GM21529 (cell line): ENCODE results near the gene RNF169.
A peak's percentile ranks its signal among the peaks of the same experiment; 100 is the strongest.
"Not testable (repeated sequence)": the region's sequence is repeated elsewhere in the genome, so short reads cannot be mapped to it uniquely, and the experiment has no call there.

Experiments
- ATAC-seq: cut with Tn5 transposase; IDR thresholded peaks from one replicate; pipeline ENCODE4 v1.9.1; 2021; ENCODE audit not compliant: unreplicated experiment

Gene RNF169

GRCh38 chr11:74726547-74727182 is 22.0 kb upstream of the RNF169 start:
- ATAC-seq: peak; percentile 86

DNA sequence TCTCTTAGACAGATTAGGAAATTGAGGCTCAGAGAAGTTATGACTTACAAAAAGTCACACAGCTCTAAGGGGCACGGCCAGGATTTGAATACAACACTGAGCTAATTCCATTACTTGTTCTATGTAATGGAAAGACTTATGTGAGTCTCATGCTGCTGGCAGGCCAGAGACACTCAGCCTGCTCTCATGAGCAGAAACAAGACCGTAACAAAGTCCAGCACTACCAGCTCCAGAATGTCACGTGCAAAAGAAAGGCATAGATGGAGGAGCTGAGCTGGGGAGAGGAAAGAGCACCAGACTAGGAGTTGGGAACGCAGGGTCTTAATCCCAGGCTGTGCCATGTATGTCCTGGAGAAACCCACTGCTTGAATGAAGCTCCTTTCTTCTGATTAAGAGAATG is 19.3 kb upstream of the RNF169 start:
- ATAC-seq: no peak

GRCh38 chr11:74730571-74731260 is 17.9 kb upstream of the RNF169 start:
- no peak for ATAC-seq

- ATAC-seq: no peak
Measured at GRCh38 chr11:74731301-74732094, 17.2 kb upstream of the RNF169 start, which contains the start of gene CHRDL2. Gene CHRDL2, minus strand, starts transcription at chr11:74731426. Its CDS starts 538 bp downstream, at chr11:74730888.

DNA sequence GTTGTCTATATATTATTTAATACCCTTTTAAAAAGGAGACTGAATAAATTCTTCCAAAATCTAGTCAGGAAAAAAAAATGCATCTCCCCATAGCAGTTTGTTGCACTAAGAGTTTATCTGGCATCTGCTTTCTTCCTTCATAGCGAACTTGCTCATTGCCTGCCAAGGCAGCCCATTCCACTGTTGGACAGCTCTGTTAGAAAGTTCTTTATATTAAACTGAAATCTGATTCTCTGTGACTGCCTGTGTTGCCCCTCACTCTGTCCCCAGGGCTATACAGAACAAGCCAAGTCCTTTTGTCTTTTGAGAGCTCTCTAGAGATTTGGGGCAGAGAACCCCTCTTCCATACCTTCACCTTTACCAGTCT is 14.1 kb upstream of the RNF169 start:
- no peak for ATAC-seq

DNA sequence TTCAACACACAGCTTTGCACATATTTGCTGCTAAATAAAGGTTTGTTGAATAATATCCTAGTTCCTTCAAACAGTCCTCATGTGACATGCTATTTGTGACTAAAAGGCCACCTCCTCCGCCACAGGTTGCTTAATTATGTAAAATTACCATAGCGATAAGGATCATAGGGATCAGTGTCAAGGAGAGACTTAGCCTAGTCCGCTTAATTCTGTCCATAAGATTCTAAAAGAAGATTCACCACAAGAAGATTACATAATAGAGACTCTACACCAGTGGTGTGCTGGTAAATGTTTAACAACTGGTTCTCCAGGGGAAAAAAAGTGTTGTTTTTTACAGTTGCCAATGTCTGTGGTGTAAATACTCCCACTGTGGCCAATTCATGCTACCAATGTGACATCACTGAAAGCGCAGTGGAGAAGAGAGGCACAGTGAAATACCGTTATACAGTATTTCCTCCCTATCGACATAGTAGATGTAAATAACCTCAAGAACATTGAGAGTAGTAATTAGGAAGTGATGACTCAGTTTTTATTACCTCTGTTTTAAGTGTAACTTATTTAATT is 13.2 kb upstream of the RNF169 start:
- ATAC-seq: no peak

DNA sequence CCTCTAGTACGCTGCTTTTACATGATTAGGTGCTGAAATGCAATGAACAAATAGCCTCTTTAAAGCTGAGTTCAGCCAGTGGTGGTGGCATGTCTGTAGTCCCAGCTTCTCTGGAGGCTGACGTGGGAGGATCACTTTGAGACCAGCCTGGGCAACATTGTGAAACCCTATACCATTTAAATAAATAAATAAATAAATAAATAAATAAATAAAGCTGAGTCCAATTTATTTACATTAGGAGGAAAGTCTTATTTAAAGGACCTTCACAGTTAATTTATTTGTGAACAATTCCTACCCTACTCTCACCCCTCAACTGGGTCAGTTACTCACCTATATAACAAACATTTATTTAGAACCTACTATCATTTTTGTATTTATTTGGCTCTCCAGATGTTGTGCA is 12.6 kb upstream of the RNF169 start:
- ATAC-seq: no peak

DNA sequence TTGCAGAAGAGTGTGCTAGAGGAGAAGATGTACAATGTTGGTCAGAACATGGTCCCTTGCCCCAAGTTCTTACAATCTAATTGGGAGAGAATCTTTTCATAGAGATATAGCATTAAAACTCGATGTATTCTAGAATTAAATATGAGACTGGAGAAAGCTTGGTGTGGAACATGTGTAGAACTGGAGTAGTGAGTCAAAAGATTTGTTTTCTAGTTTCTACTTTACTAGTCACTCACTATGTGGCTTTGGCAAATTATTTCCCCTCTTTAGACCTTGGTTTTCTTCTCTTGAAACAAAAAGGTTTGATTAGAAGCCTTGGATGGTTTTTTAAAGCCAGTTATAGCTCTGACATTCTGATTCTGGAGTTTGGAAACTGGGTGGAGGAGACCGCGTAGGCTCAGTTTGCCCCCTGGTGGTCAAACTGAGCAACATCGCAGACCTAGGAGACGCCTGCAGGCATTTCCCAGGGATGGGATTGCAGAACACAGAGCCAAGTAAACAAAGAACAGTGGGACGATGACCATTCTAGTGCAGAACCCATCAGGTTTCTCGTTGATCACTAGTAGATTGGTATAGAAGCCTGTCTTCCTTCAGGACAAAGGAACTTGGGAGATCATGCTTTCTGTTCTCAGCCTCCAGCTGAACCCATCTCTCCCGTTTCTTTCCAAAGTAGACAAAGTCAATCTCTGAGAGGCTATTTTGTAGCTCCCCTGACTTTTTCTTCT is 8.9 kb upstream of the RNF169 start:
- ATAC-seq: no peak

DNA sequence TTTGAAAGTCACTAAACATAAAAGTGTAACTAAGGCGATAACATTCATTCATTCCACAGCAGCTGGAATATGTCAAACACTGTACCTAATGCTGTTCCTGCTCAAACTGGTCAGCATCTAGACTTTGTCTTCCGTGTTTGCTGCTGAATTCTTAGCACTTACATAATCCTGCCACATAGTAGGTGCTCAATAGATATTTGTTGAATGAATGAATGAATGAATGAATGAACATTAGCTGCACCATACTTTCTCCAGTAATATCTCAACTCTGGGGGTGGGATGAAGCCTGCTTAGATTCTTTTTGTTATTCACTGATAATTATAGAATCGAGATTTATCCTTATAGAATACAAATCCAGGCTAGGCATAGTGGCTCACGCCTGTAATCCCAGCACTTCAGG is 6.6 kb upstream of the RNF169 start:
- no peak for ATAC-seq

GRCh38 chr11:74743640-74744039 is 5.0 kb upstream of the RNF169 start:
- no peak for ATAC-seq

- no peak for ATAC-seq
Measured at GRCh38 chr11:74744277-74744676, 4.4 kb upstream of the RNF169 start.

DNA sequence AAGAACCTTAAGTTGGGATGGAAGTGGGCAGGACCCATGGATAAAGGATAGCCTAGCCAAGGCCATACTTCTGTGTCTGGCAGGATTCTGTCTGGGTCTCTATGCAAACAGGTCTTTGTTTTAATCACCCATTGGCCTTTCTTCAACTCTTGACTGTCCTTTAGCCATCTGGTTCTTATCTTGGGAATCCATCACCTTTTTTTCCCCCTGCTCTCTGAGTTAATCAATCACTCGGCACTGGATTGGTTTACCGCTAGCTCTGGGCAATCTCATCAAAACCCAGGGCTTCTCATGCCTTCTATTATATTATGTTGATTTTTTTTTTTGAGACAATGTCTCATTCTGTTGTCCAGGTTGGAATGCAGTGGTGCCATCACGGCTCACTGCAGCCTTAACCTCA is 1.8 kb upstream of the RNF169 start:
- no peak for ATAC-seq

- peak; percentile 47 for ATAC-seq
Measured at GRCh38 chr11:74749127-74749964, 697 bp downstream of the RNF169 start.

DNA sequence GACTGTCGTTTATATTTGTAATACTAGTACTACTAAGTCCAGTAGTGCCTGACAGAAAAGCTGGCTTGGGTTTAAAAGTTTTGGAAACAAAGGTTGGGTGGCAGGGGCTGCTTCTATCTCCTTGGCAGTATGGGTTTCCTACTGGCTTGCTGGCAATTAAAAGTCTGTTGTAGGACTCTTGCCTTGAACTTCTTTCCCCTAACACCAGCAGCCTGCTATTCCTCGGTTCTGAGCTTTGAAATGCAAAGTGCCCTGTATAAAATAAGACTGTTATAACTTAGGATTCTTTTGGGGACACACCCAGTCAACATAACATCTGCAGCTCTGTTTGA is 1.3 kb downstream of the RNF169 start:
- ATAC-seq: no peak

GRCh38 chr11:74750598-74750997 is 1.9 kb downstream of the RNF169 start:
- ATAC-seq: not testable (repeated sequence)

DNA sequence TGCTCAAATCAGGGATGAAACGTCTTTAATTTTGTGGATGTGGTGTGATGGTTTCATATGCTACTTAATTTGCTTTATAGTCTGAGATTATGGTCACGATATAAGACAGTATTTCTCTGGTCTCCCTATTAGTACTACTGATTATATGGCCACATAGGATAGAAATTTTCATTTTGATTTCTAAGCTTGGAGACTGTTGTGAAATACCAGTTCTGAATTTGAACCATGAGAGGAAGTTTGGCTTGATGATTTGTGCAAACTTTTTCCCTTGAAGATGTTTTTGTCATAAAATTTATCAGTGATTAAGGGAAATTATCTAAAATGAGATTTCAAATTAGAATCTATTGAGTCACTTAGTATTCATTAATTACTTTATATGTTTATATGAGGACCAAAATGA is 2.7 kb downstream of the RNF169 start:
- ATAC-seq: no peak

DNA sequence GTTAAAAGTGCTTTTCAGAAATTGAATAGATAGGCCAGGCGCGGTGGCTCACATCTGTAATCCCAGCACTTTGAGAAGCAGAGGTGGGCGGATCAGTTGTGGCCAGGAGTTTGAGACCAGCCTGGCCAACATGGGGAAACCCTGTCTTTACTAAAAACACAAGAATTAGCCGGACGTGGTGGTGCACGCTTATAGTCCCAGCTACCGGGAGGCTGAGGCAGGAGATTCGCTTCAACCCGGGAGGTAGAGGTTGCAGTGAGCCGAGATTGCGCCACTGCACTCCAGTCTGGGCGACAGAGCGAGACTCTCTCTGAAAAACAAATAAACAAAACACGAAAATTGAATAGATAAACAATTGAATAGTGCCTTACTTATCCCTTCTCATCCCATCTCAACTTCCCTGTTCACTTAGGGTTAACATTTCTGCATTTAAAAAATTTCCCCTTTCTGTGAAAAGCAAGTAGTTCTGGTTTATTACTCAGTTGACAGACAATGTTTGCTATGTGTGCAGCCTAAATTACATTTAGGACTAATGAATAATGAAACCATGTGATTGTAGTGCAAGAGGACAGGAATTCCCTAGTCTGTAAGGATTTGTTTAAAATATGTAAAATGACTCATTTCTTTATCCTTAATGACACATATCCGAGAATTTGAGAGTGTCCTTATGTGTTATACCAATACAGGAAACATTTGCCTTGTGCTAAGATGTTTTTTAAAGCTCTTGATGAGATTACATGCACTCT is 6.0 kb downstream of the RNF169 start:
- peak; percentile 57 for ATAC-seq

- ATAC-seq: no peak
Measured at GRCh38 chr11:74755395-74755995, 6.8 kb downstream of the RNF169 start.

GRCh38 chr11:74756571-74756970 is 7.9 kb downstream of the RNF169 start:
- no peak for ATAC-seq
